Globus pallidus (tissue), 1 donor: ENCODE measurements around the gene MED27.

Source experiments
- DNase-seq: peaks from one replicate; pipeline ENCODE4 v3.0.0-alpha.2; 2015; ENCODE audit warnings: low spot score

The MED27 gene

DNA sequence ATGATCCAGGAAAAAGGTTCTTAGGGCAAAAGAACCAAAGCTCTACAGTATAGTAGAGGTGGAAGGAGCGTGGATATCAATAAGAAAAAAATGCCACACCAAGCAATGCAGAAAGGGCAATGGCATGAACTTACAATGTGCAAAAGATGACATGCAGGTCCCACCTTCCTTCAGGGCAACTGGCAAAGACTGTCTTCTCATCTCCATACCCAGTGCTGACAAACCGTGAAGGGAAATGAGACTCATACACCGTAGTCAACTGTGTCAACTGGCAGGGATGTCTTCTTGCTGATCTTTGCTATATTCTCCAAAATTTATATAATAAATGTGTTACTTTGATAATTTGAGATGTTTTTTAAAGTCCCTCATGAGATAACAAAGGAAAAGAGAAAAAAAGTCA, 36.0 kb downstream of the MED27 start:
- DNase-seq = no peak

GRCh38 chr9:132042324-132042723, 37.3 kb downstream of the MED27 start:
- DNase-seq = no peak

DNA sequence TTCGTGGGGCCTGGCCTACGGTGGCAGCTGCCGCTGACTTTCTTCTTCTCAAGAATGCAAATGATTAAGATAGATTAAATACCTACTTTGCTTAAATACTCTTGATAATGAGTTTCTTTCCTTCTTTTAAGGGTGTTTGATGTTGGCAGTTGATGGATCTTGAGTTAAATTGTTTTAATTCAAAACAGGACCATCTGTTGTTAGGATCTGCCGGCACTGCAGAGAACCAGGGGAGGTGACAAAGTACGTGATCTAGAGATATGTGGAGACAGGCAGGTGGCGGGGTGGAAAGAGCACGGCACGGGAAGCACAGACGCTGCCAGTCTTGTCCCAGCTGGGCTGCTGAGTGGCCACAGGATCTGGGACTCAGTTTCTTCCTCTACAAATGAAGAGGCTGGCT, 37.9 kb downstream of the MED27 start:
- no peak for DNase-seq

- DNase-seq = no peak
Measured at GRCh38 chr9:132040808-132041207, 38.9 kb downstream of the MED27 start.

DNA sequence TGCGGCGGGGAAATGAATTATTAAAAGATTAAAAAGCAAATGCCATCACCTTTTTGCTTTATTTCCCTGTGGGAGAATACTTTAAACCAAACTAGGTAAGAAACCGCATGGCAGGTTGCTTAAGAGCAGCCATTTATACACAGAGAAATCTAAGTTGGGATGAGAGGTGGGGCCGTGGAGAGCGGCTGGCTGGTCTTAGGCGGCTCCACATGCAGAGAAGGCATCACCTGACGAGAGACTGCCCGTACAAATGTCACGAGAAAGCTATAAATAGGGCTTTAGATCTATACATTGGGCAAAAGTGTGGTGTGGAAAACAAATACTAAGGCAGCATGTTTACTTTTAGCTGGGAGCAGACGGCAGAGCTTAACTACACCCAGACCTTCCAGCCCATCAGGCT, 39.4 kb downstream of the MED27 start:
- no peak for DNase-seq

DNA sequence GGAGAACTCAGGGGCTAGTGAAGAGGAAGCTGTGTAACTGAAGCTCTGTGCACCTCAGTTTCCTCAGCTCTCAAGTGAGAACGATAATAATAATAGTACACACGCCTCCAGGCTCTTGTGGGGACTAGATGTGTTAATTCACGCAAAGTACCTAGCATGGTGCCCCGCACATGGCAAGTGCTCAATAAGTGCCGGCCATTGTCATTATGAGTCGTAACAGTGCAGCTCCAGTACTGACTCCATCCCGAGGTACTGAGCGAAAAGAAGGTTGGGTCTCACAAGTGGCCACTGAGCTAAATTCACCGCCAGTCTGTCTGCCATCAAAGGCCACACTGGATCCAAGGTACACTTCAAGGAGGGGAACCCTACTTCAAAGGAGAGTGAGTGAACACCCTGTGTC, 40.4 kb downstream of the MED27 start:
- no peak for DNase-seq

GRCh38 chr9:132037458-132037857, 42.2 kb downstream of the MED27 start:
- DNase-seq = no peak

- no peak for DNase-seq
Measured at GRCh38 chr9:132036521-132036920, 43.1 kb downstream of the MED27 start.

DNA sequence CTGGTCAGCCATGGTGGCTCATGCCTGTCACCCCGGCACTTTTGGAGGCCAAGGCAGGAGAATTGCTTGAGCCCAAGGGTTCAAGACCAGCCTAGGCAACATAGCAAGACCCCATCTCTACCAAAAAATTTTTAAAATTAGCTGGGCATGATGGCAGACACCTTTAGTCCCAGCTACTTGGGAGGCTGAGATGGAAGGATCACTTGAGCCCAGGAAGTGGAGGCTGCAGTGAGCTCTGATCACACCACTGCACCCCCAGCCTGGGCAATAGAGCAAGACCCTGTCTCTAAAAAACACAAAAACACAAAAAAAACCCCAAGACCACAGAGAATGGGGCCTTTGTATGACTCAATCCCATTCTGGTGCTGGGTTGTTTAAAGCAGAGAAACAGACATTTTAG, 44.0 kb downstream of the MED27 start:
- DNase-seq = no peak

DNA sequence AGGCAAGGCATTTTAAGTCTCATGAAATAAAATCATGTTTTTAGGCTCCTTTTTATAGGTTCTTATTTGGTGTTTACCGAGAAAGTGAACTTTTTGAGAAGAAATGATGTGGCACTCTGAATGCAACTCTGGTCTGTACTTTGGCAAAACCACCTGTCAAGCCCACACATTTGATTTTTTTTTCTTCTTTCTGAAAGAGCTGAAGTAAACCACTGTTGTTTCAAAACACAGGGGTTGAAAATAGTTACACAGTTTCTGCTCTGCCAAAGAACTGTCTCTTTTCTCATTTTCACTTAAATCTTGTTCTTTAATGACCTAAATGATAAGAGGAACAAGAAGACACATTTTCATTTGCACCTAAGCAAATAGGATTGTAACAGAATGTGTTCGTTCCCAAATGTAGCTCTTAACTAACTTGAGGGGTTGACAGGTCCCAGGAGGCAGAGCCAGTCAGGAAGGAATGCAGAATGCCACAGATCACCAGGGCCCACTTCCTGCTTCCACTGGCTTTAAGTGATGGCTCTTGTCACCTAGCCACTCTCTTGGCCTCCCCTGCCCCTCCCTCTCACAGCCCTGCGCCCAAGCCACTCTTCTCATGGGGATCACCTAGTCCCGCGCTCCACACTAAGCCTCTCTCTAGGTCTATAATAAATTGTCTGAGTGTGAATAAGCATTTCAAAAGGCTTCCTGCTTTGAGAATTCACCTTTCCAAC, 47.3 kb downstream of the MED27 start:
- no peak for DNase-seq

GRCh38 chr9:132031467-132032237, 48.0 kb downstream of the MED27 start:
- DNase-seq = no peak

DNA sequence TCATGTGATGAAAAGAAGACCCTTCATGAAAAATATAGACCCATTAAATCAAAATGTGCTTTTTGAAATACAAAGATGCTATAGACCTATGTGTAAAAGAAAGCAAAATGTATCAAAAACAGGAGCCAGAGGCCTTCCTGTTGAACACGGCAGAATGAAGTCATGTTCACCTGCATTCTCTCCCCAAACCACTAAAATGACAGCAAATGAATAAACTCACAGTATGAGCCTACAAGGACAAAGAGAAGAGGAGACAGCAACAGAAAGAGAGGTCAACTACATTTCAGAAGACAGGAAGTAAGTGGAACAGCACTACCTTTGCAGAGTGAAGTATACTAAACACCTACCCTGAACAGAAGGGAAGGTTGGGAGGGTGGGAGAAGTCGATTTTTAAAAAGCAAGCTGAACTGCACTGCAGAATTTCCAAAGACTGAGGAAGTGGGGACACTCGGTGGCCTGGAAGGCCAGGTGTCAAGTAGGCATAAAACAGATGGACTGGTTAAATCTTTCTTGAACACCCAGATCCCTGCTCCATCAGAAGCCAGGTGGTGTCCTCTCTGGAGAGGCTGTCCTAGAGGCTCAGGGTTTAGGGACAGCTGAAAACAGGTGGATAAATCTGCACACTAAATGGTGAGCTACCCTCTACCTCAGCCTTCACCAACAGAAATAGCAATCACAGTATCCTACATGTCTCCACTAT, 48.9 kb downstream of the MED27 start:
- no peak for DNase-seq

DNA sequence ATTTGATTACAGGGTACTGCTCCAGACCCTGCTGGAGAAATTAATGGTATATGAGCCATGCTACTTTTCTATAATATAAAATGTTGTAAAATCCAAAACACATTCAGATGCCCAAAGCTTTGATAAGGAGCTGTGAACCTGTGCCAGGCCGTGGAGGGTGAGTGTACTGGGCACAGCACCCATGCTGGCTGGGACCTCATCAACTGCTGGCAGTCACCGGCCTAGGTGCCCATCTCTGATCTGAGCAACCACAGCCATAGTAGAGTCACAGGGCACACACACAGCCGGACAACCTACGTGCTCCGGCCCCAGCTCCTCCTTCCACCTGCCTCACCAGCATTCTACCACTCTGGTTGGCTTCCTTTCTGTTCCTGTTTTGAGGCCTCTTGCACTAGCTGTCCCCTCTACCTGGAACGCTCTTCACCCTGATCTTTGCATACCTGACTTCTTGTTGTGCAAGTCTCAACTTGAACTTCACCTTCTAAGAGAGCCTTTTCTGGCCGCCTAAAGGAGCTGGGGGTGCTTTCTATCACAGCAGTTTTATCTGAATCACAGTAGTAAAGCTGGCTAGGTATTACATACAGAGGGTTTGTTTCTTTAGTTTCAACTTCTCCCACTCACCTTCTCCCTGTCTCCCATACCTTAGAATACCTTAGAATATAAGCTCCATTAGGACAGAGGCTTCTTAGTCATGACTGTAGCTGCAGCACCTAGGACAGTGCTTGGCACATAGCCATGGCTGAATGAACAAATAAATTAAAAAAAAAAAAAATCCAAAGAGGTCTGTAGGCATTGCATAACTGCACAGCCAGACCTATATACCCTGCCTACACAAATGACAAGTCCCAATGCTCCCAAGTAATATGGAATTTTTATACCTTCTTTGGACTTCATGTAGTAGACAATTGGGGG, 51.7 kb downstream of the MED27 start:
- DNase-seq = no peak

DNA sequence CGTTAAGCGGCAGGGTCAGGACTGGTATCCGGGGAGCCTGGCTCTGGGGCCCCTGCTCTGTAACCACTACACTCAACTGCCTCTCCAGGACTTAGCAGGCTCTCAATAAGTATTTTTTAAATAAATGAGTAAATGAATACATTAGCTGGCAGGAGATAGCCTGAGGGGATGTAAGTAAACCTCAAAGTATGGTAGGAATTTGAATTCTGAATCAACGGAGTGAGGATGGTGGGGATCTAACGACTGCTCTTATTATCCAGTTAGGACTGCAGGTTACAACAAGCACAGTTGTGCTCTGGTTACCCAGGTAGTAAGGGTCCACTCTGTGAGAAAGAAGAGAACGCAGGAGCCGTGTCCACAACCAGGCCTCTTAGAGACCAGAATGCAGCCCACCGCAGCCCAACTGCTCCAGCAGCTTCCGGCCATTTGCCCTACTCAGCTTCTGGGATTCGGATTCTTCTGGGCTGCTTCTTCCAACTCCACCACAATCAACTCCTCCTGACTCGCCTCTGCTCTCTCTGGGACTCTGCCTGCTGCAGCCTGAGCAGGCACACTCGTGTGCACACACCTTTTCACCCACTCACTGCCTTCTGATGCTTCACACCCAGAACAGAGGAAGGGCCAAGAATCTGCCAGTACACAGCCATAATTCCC, 52.6 kb downstream of the MED27 start:
- no peak for DNase-seq

DNA sequence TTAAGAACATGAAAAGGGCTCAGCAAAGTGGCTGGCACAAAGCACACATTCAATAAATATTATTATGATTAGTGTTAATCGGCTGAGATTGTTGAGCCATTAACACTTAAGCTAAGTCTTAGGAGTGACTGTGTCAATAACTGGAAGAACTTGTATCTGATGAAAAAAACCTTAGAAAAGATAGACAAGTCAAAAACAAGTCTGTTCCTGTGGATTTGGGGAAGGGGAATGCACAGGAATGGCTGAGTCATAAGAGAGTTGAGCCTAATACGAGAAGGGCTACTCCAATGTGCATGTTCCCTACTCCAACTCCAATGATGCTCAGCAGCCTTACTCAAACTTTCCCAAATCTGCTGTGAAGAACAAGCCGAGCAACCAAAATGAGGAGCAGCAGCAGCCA, 53.9 kb downstream of the MED27 start:
- no peak for DNase-seq

DNA sequence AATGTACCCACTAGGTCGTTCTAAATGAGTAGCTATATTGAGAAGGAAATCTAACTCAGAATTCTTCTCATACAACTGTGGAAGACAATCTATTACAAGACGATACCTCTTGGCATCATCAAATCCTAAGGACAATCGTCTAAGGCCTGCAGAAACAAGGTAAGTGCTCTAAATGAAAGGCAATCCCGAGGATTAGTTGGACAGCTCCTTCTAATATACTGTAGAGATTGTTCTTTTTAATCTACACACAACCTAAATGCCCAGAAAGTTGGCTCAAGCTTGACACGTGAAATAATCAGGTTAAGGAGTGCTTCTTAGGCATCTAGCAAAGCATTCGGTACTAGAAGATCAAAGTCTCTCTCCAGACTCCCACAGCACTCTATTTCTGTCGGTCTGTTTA, 55.1 kb downstream of the MED27 start:
- DNase-seq = no peak

DNA sequence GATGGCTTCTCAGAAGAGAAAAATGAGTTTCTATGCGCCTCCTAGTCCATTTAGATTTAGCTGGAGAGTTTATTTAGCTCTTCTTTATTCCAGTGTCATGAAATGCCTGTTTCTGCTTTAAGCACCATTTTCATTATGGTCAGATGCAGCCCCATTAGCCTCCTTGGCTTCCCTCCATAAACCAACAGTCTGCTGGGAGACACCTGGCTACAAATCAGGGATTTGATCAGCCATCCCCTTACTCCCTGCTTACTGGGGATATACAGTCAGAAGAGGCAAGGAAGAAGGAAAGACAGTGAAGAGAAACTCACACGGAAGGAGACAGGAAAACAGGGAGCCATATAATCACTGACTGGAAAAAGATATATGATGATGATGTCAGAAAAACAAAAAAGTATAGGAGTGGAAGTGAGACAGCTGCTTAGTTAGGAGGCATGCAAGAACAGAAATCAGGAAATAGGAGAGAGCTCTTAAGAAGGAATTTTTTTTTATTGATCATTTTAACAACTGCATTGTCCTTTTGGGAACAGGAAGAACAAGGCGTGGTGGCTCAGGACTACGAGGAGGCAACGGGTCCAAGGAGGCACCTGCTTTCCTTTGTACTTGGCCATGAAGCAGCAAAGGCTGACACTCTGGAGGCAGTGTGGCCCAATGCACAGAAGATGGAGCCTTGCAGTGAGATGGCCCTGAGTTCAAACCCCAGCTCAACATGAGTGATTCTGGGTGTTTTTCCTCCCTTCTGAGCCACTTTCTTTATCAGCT, 56.1 kb downstream of the MED27 start:
- DNase-seq = no peak

GRCh38 chr9:132020820-132021510, 58.7 kb downstream of the MED27 start:
- DNase-seq = no peak

DNA sequence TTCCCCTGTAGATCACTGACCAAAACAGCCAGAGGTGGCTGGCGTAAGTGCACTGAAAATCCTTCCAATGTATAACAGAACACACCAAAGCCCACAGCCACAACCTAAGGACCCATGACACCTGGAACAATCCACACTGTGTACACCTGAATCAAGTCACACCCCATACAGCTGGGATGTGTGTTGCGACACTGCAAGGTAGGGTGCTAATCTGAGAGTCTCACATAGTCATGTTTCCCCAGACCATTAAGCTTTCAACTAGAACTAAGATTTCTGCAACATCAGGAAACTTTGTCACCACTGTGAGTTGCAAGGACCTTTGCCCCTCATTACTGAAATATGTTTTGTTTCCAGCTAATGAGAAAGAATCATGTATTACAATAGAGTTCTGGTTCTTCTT, 59.4 kb downstream of the MED27 start:
- DNase-seq = no peak

- DNase-seq = no peak
Measured at GRCh38 chr9:132019702-132020101, 60.0 kb downstream of the MED27 start.
